DND-41 (cell line): Measurements from ENCODE around the gene RETNLB.

ENCODE experiments used
- EZH2 ChIP-seq: IDR thresholded peaks from 3 replicates; pipeline ENCODE4 v1.6.1; 2012; ENCODE audit warnings: borderline replicate concordance, low read depth, mild to moderate bottlenecking, moderate library complexity, low read length, inconsistent platforms; ENCODE audit not compliant: severe bottlenecking
- TF ChIP-seq, protein P1 (sequence below): IDR thresholded peaks from 2 replicates; pipeline ENCODE4 v1.5.1; 2012; ENCODE audit warnings: borderline replicate concordance, low read length, moderate library complexity, mild to moderate bottlenecking; ENCODE audit not compliant: poor library complexity, severe bottlenecking; ENCODE audit errors: extremely low read depth

DNA sequence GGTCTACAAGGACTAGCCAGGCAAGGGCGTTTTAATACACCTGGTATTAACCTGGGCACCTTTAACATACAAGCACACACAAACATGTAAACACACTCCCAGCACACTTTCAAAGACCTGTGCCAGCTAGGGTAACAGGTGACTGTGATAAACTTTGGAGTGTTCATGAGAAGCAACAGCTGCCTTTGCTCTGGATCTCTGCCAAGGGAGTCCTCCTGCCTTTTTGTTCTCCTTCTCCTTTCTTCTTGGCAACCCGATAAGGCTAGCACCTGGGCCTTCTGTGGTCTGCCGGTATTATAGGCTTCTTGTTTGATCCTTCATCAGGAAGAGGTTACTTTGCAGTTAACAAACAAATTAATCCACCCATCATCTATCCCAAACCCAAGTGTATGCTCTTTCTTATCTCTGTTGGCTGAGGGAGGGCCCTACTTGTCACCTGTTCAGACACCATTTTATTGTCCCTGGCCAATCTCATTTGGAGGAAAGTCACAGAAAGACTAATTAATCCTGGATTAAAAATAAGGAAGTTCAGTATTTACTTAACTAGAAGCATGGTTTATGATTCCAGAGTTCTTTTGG, at the start of gene RETNLB:
- TF ChIP-seq, protein P1, sequence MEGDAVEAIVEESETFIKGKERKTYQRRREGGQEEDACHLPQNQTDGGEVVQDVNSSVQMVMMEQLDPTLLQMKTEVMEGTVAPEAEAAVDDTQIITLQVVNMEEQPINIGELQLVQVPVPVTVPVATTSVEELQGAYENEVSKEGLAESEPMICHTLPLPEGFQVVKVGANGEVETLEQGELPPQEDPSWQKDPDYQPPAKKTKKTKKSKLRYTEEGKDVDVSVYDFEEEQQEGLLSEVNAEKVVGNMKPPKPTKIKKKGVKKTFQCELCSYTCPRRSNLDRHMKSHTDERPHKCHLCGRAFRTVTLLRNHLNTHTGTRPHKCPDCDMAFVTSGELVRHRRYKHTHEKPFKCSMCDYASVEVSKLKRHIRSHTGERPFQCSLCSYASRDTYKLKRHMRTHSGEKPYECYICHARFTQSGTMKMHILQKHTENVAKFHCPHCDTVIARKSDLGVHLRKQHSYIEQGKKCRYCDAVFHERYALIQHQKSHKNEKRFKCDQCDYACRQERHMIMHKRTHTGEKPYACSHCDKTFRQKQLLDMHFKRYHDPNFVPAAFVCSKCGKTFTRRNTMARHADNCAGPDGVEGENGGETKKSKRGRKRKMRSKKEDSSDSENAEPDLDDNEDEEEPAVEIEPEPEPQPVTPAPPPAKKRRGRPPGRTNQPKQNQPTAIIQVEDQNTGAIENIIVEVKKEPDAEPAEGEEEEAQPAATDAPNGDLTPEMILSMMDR = no peak
- no peak for TF ChIP-seq EZH2
